Mesendoderm (in vitro differentiated cells): ENCODE results near the gene CNTN2.

Experiments used
- DNase-seq: peaks from one replicate; pipeline ENCODE4 v3.0.0; 2013
- H2AK5ac ChIP-seq: 2 replicates; pipeline ENCODE4 v1.6.1; 2013; ENCODE audit warnings: low read length, inconsistent platforms
- H2BK120ac ChIP-seq: 2 replicates; pipeline ENCODE4 v1.6.1; 2013; ENCODE audit warnings: low read depth, mild to moderate bottlenecking, low read length, moderate library complexity, mixed read lengths
- H2BK15ac ChIP-seq: replicated peaks from 2 replicates; pipeline ENCODE4 v1.6.1; 2013; ENCODE audit warnings: low read depth, mild to moderate bottlenecking, moderate library complexity
- H2BK5ac ChIP-seq: 2 replicates; pipeline ENCODE4 v1.6.1; 2013; ENCODE audit warnings: low read length, inconsistent platforms
- H3K18ac ChIP-seq: 2 replicates; pipeline ENCODE4 v1.6.1; 2013; ENCODE audit warnings: mild to moderate bottlenecking, low read length, mixed read lengths
- H3K23ac ChIP-seq: one replicate; pipeline ENCODE4 v1.6.1; 2013; ENCODE audit warnings: low read length
- H3K27ac ChIP-seq: 2 replicates; pipeline ENCODE4 v1.5.1; 2013; ENCODE audit warnings: low read depth, mild to moderate bottlenecking, inconsistent platforms, low read length, moderate library complexity
- H3K27me3 ChIP-seq: 2 replicates; pipeline ENCODE4 v1.6.1; 2013; ENCODE audit warnings: low read length, control low read depth, mild to moderate bottlenecking, inconsistent platforms; ENCODE audit not compliant: insufficient read depth, poor library complexity
- H3K36me3 ChIP-seq: 2 replicates; pipeline ENCODE4 v1.6.1; 2013; ENCODE audit warnings: low read length, inconsistent platforms; ENCODE audit not compliant: control insufficient read depth, insufficient read depth
- H3K4ac ChIP-seq: one replicate; pipeline ENCODE4 v1.6.1; 2013; ENCODE audit warnings: low read depth, mild to moderate bottlenecking, low read length, moderate library complexity
- H3K4me1 ChIP-seq: 2 replicates; pipeline ENCODE4 v1.6.1; 2013; ENCODE audit warnings: low read depth, low read length, inconsistent platforms; ENCODE audit not compliant: control insufficient read depth
- H3K4me2 ChIP-seq: 2 replicates; pipeline ENCODE4 v1.6.1; 2013; ENCODE audit warnings: low read length
- H3K4me3 ChIP-seq: 2 replicates; pipeline ENCODE4 v1.5.1; 2013; ENCODE audit warnings: mild to moderate bottlenecking, low read length
- H3K56ac ChIP-seq: one replicate; pipeline ENCODE4 v1.6.1; 2013; ENCODE audit warnings: low read length
- H3K79me1 ChIP-seq: 2 replicates; pipeline ENCODE4 v1.6.1; 2013; ENCODE audit warnings: low read length, inconsistent platforms
- H3K79me2 ChIP-seq: 2 replicates; pipeline ENCODE4 v1.6.1; 2013; ENCODE audit warnings: mild to moderate bottlenecking, low read length; ENCODE audit not compliant: control insufficient read depth, insufficient read depth
- H3K9ac ChIP-seq: 2 replicates; pipeline ENCODE4 v1.6.1; 2013; ENCODE audit warnings: low read length, inconsistent platforms
- H4K5ac ChIP-seq: one replicate; pipeline ENCODE4 v1.6.1; 2013; ENCODE audit warnings: low read length
- H4K8ac ChIP-seq: one replicate; pipeline ENCODE4 v1.6.1; 2013; ENCODE audit warnings: low read depth, mild to moderate bottlenecking, control low read depth, low read length, moderate library complexity
- WGBS: extraction: QIAGEN DNeasy Blood & Tissue Kit; methylation state at CpG from one replicate; pipeline ENCODE4 v1.1.7; 2013; ENCODE audit warnings: low lambda C conversion rate, missing lambda C conversion rate; ENCODE audit not compliant: insufficient coverage; ENCODE audit errors: extremely low coverage; 5-methylcytosine and 5-hydroxymethylcytosine counted together

Gene CNTN2

GRCh38 chr1:205049479-205049878 lies 6.5 kb downstream of the CNTN2 start:
- no peaks in the 10 kb centered on the region for H3K27me3 ChIP-seq

GRCh38 chr1:205052690-205053089 lies 9.7 kb downstream of the CNTN2 start:
- H3K36me3 ChIP-seq: no peaks in the 10 kb centered on the region
- no peak overlapping the region for H3K27ac ChIP-seq
- H2BK5ac ChIP-seq: no peak overlapping the region
- H4K5ac ChIP-seq: no peak overlapping the region
- H3K4me1 ChIP-seq: no peaks in the 10 kb centered on the region
- no peak overlapping the region for H3K18ac ChIP-seq
- H3K56ac ChIP-seq: no peak overlapping the region
- WGBS: no CpG with 5 or more reads among the region's 11 CpGs
- no peaks in the 10 kb centered on the region for H3K27me3 ChIP-seq
- H3K23ac ChIP-seq: no peak overlapping the region
- H3K79me2 ChIP-seq: no peaks in the 10 kb centered on the region
- H4K8ac ChIP-seq: no peak overlapping the region
- H3K4me3 ChIP-seq: no peak overlapping the region
- H3K4ac ChIP-seq: no peak overlapping the region
- H3K9ac ChIP-seq: no peak overlapping the region
- DNase-seq: no peak
- no peaks in the 10 kb centered on the region for H3K79me1 ChIP-seq
- H2BK120ac ChIP-seq: no peak overlapping the region
- H2BK15ac ChIP-seq: no peak overlapping the region
- H3K4me2 ChIP-seq: no peak overlapping the region
- H2AK5ac ChIP-seq: no peak overlapping the region

More at GRCh38 chr1:205049479-205049878, 6.5 kb downstream of the CNTN2 start:
- WGBS: no CpG with 5 or more reads among the region's 6 CpGs
- Histone ChIP-seq H4K8ac (no peak overlapping the region), H3K56ac (no peak overlapping the region), H3K9ac (no peak overlapping the region), H3K4me1 (no peaks in the 10 kb centered on the region), H3K23ac (no peak overlapping the region), H3K18ac (no peak overlapping the region), H4K5ac (no peak overlapping the region), H2AK5ac (no peak overlapping the region), H3K4ac (no peak overlapping the region), H3K4me2 (no peak overlapping the region), H2BK120ac (no peak overlapping the region), H3K79me1 (no peaks in the 10 kb centered on the region), H3K4me3 (no peak overlapping the region), H2BK15ac (no peak overlapping the region), H3K36me3 (no peaks in the 10 kb centered on the region), H3K79me2 (no peaks in the 10 kb centered on the region), H3K27ac (no peak overlapping the region), H2BK5ac (no peak overlapping the region)
- no peak for DNase-seq

- no peaks in the 10 kb centered on the region for H3K27me3 ChIP-seq
- H3K18ac ChIP-seq: no peak overlapping the region
- H3K4ac ChIP-seq: no peak overlapping the region
- H2BK120ac ChIP-seq: no peak overlapping the region
- no peak overlapping the region for H3K23ac ChIP-seq
- H3K9ac ChIP-seq: no peak overlapping the region
- H3K79me2 ChIP-seq: no peaks in the 10 kb centered on the region
- no peak overlapping the region for H2BK5ac ChIP-seq
- H3K27ac ChIP-seq: no peak overlapping the region
- no peak overlapping the region for H3K4me2 ChIP-seq
- no peak overlapping the region for H3K4me3 ChIP-seq
- no peak overlapping the region for H4K8ac ChIP-seq
- H3K36me3 ChIP-seq: no peaks in the 10 kb centered on the region
- WGBS: no CpG with 5 or more reads among the region's 5 CpGs
- no peak overlapping the region for H4K5ac ChIP-seq
- H2AK5ac ChIP-seq: no peak overlapping the region
- H3K56ac ChIP-seq: no peak overlapping the region
- DNase-seq: no peak
- H3K4me1 ChIP-seq: no peaks in the 10 kb centered on the region
- no peak overlapping the region for H2BK15ac ChIP-seq
- H3K79me1 ChIP-seq: no peaks in the 10 kb centered on the region
Observed at GRCh38 chr1:205053296-205053695, 10.3 kb downstream of the CNTN2 start.

- Histone ChIP-seq H4K5ac (no peak overlapping the region), H3K36me3 (no peaks in the 10 kb centered on the region), H2BK15ac (no peak overlapping the region), H2BK120ac (no peak overlapping the region), H3K4ac (no peak overlapping the region), H4K8ac (no peak overlapping the region), H2BK5ac (no peak overlapping the region), H2AK5ac (no peak overlapping the region), H3K18ac (no peak overlapping the region), H3K4me3 (no peak overlapping the region), H3K79me1 (no peaks in the 10 kb centered on the region), H3K4me1 (no peaks in the 10 kb centered on the region), H3K4me2 (no peak overlapping the region), H3K79me2 (no peaks in the 10 kb centered on the region), H3K9ac (no peak overlapping the region), H3K27ac (no peak overlapping the region), H3K56ac (no peak overlapping the region), H3K27me3 (no peaks in the 10 kb centered on the region), H3K23ac (no peak overlapping the region)
- WGBS: no CpG with 5 or more reads among the region's 7 CpGs
- peak; percentile 29 for DNase-seq
Observed at GRCh38 chr1:205054013-205054412, 11.0 kb downstream of the CNTN2 start.

GRCh38 chr1:205056188-205056611 lies 13.2 kb downstream of the CNTN2 start:
- no peak overlapping the region for H4K5ac ChIP-seq
- H3K79me2 ChIP-seq: no peaks in the 10 kb centered on the region
- H3K4me1 ChIP-seq: no peaks in the 10 kb centered on the region
- no peak overlapping the region for H4K8ac ChIP-seq
- no peak overlapping the region for H2AK5ac ChIP-seq
- H3K36me3 ChIP-seq: no peaks in the 10 kb centered on the region
- H3K4ac ChIP-seq: no peak overlapping the region
- H3K27me3 ChIP-seq: no peaks in the 10 kb centered on the region
- no peak overlapping the region for H3K23ac ChIP-seq
- H2BK5ac ChIP-seq: no peak overlapping the region
- no peak overlapping the region for H2BK120ac ChIP-seq
- no peak for DNase-seq
- no peak overlapping the region for H3K56ac ChIP-seq
- no peak overlapping the region for H3K9ac ChIP-seq
- H3K18ac ChIP-seq: no peak overlapping the region
- H3K4me2 ChIP-seq: no peak overlapping the region
- WGBS: no CpG with 5 or more reads among the region's 13 CpGs
- H3K79me1 ChIP-seq: no peaks in the 10 kb centered on the region
- no peak overlapping the region for H3K4me3 ChIP-seq
- no peak overlapping the region for H3K27ac ChIP-seq
- H2BK15ac ChIP-seq: no peak overlapping the region

GRCh38 chr1:205056956-205057568 lies 14.1 kb downstream of the CNTN2 start:
- Histone ChIP-seq H3K4me1 (no peaks in the 10 kb centered on the region), H3K9ac (no peak overlapping the region), H2BK120ac (no peak overlapping the region), H3K79me2 (no peaks in the 10 kb centered on the region), H3K4ac (no peak overlapping the region), H3K18ac (no peak overlapping the region), H2AK5ac (no peak overlapping the region), H3K79me1 (no peaks in the 10 kb centered on the region), H3K27ac (no peak overlapping the region), H4K5ac (no peak overlapping the region), H3K56ac (no peak overlapping the region), H4K8ac (no peak overlapping the region), H3K27me3 (no peaks in the 10 kb centered on the region), H2BK5ac (no peak overlapping the region), H3K4me2 (no peak overlapping the region), H2BK15ac (no peak overlapping the region), H3K4me3 (no peak overlapping the region), H3K23ac (no peak overlapping the region), H3K36me3 (no peaks in the 10 kb centered on the region)
- no CpG with 5 or more reads among the region's 6 CpGs for WGBS
- no peak for DNase-seq
